IMR-90 (cell line): Measurements from ENCODE around the gene ACOXL.

ENCODE experiments used
- BHLHE40 ChIP-seq: fragments of 150-350 bp; IDR thresholded peaks from 2 replicates; pipeline ENCODE4 v1.6.1; 2016; ENCODE audit warnings: mild to moderate bottlenecking, low read depth, low read length
- CEBPB ChIP-seq: IDR thresholded peaks from 2 replicates; pipeline ENCODE4 v1.6.1; 2012; ENCODE audit warnings: low read depth, low read length, improper control_type of control experiment
- CHD1 ChIP-seq: IDR thresholded peaks from 2 replicates; pipeline ENCODE4 v1.6.1; 2012; ENCODE audit warnings: low read depth, low read length, improper control_type of control experiment
- CTCF ChIP-seq: conservative IDR thresholded peaks from 2 replicates; pipeline ENCODE4 v1.5.1; 2012; ENCODE audit warnings: mild to moderate bottlenecking, low read depth, low read length, improper control_type of control experiment
- FOS ChIP-seq: fragments of 150-350 bp; IDR thresholded peaks from 2 replicates; pipeline ENCODE4 v1.6.1; 2016; ENCODE audit warnings: low read depth, low read length
- MAFK ChIP-seq: IDR thresholded peaks from 2 replicates; pipeline ENCODE4 v1.6.1; 2012; ENCODE audit warnings: low read depth, low read length, improper control_type of control experiment
- MAZ ChIP-seq: IDR thresholded peaks from 2 replicates; pipeline ENCODE4 v1.6.1; 2012; ENCODE audit warnings: low read depth, mild to moderate bottlenecking, low read length, improper control_type of control experiment, moderate library complexity, borderline replicate concordance
- MXI1 ChIP-seq: IDR thresholded peaks from 2 replicates; pipeline ENCODE4 v1.6.1; 2012; ENCODE audit warnings: low read depth, mild to moderate bottlenecking, low read length, moderate library complexity, borderline replicate concordance
- POLR2A ChIP-seq: IDR thresholded peaks from 2 replicates; pipeline ENCODE4 v1.6.1; 2012; ENCODE audit warnings: mild to moderate bottlenecking, low read depth, low read length
- RAD21 ChIP-seq: IDR thresholded peaks from 2 replicates; pipeline ENCODE4 v1.6.1; 2012; ENCODE audit warnings: low read length, improper control_type of control experiment
- RCOR1 ChIP-seq: IDR thresholded peaks from 2 replicates; pipeline ENCODE4 v1.6.1; 2012; ENCODE audit warnings: mild to moderate bottlenecking, low read length, improper control_type of control experiment; ENCODE audit not compliant: insufficient replicate concordance
- RFX5 ChIP-seq: IDR thresholded peaks from 2 replicates; pipeline ENCODE4 v1.8.0; 2012; ENCODE audit warnings: low read depth, mild to moderate bottlenecking, low read length, moderate library complexity
- SMC3 ChIP-seq: fragments of 150-350 bp; IDR thresholded peaks from 2 replicates; pipeline ENCODE4 v1.6.1; 2016; ENCODE audit warnings: low read depth, mild to moderate bottlenecking, antibody characterized with exemption, low read length, moderate library complexity

DNA sequence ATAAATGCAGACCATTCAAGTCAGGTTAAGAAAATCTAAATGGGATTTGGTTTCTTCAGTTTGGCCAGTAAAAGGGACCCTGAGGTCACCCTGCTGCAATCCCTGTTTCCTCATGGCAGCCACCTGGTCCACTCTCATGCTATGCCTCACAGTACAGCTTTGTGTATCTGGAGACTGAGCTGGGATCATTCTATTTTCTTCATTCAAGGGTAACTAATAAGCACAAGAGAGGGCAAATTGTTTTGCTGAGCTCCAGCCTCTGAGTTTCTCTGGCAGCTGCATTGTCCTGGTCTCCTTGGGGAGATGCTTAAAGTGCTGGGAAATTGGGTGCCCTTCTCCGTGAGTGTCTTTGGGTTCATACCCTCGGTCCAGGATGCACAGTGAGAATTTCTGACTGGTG is 369.8 kb downstream of the ACOXL start:
- TF ChIP-seq CEBPB (no peak), RAD21 (no peak), MAFK (no peak), RFX5 (no peak), SMC3 (no peak), CTCF (no peak), RCOR1 (no peak), POLR2A (no peak), FOS (no peak), MXI1 (no peak), BHLHE40 (no peak), MAZ (no peak), CHD1 (no peak)
